Measurements from ENCODE around the gene TEX14.

TEX14 gene

DNA sequence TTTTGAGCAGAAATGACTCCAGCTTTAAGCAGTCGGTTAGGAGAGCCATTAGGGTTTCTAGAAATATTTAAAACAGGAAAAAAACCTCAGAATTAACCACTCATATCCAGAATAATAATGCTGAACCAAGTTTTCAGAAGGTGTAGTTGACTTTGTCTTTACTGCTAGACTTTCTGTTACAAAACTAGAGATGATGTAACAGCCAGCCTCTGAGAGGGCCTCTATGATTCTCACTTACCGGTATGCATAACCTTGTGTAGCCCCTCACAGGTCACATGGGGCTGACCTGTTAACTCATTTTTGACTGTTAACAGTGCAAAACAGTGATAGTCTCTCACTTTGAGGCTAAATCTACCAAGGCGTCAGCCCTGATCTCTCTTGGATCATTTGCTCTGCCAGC lies 74.3 kb downstream of the TEX14 start:
- H3K4me3 Mint-ChIP-seq = no peak overlapping the region
- CTCF ChIA-PET = no interaction called here
- peaks cover 21% of the 10 kb centered on the region for H3K4me1 Mint-ChIP-seq
- DNase-seq = no peak
- H3K27ac Mint-ChIP-seq = no peak overlapping the region
- H3K9me3 Mint-ChIP-seq = no peaks in the 10 kb centered on the region
- H3K27me3 Mint-ChIP-seq = peaks cover 13% of the 10 kb centered on the region
- H3K36me3 Mint-ChIP-seq = no peaks in the 10 kb centered on the region

DNA sequence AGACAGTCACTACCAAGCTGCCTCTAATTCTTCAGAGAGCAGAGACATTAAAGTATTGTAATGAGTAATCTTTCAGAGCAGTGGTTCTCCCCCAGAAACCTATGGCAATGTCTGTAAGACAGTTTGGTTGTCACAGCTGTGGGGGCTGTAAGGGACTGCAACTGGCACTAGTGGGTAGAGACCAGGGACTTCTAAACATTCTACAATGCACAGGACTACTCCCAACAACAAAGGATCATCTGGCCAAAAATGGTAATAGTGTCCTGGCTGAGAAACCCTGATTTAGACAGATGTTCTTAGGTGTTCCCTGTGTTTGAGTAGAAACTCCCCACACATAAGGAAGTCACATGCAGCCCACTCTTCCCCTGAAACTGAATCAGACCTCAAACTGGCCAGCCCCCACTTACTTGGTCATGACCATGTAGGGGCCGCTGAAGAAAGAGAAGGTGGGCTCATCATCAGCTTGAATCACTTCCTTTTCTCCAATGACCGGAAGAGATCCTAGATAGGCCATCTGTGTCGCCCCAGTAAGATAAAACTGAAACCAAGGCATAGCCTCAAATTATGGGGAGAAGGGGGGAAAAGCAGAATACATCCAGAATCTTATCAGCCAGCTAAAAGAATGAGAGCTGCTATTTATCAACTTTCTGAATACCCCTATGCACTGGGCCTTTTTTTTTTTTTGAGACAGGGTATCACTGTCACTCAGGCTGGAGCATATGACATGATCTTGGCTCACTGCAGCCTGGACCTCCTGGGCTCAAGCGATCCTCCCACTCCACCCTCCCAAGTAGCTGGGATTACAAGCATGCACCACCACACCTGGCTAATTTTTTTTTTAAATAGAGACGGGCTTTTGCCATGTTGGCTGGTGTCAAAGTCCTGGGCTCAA lies 75.8 kb downstream of the TEX14 start:
- no peak for DNase-seq

DNA sequence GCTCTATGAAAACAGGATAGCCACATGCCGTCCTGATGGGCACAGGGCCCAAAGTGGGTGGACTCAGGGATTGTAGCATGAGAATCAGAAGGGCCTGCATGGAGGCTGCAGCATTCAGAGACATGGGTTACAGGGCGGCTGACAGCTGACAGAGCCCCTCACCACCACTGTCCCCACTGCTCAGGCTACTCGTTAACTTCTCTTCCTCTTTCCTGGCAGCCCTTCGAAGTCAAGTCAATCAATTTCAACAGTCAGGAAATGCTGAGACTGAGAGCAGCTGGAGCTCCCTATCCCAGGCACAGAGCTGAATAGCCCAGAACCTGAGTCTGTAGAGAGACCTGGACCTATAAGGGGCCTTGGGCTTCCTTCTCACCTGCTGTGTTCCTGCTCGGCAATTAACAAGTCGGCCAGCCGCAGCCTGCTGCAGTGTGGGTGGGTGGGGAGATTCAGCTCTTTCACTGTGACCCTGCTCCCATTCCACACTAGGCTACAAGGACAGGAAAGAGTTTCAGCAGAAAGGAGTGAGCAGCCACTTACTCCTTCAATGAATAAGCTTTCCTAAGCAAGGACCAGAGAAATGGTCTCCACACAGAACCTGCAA lies 76.9 kb downstream of the TEX14 start:
- Mint-ChIP-seq H3K36me3 (no peaks in the 10 kb centered on the region), H3K4me1 (peaks cover 21% of the 10 kb centered on the region), H3K27me3 (peaks cover 10% of the 10 kb centered on the region), H3K27ac (no peak overlapping the region), H3K9me3 (no peaks in the 10 kb centered on the region), H3K4me3 (no peak overlapping the region)
- CTCF ChIA-PET = interaction anchor here (0.6 to 1.0 kb wide), 2 partner anchors 17 to 27 kb away, joined by 3 to 4 read pairs; no protein-coding TSS in a partner anchor
- no peak for DNase-seq

More for the DNA sequence above, 75.8 kb downstream of the TEX14 start:
- H3K36me3 Mint-ChIP-seq = no peaks in the 10 kb centered on the region
- no peaks in the 10 kb centered on the region for H3K9me3 Mint-ChIP-seq
- H3K27ac Mint-ChIP-seq = no peak overlapping the region
- H3K4me1 Mint-ChIP-seq = peaks cover 21% of the 10 kb centered on the region
- CTCF ChIA-PET = no interaction called here
- peaks cover 9% of the 10 kb centered on the region for H3K27me3 Mint-ChIP-seq
- no peak overlapping the region for H3K4me3 Mint-ChIP-seq

DNA sequence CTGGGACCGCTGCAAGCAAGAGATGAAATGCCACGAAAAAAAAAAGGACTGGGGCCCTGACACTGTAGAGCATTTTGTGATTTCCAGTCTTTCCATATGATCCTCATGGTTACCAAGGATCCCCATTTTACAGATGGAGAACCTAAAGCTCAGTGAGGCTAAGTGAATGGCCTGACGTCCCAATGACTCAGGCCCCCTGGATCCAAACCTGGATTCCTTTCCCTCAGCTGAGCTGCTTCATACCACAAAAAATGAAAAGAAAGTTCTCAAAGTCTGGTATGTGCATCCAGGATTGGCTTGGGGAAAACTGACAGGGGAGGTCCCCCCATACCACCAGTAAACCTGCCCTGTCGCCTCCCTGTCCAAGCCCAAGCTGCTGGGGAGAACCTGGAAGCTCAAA lies 80.5 kb downstream of the TEX14 start:
- CTCF ChIA-PET = interaction anchor here (0.9 to 2.0 kb wide), 2 partner anchors 33 to 34 kb away, joined by 3 to 5 read pairs; no protein-coding TSS in a partner anchor
- Mint-ChIP-seq H3K27ac (no peak overlapping the region), H3K4me3 (no peak overlapping the region), H3K36me3 (no peaks in the 10 kb centered on the region), H3K27me3 (peaks cover 6% of the 10 kb centered on the region), H3K9me3 (no peaks in the 10 kb centered on the region), H3K4me1 (peaks cover 21% of the 10 kb centered on the region)
- DNase-seq = no peak

DNA sequence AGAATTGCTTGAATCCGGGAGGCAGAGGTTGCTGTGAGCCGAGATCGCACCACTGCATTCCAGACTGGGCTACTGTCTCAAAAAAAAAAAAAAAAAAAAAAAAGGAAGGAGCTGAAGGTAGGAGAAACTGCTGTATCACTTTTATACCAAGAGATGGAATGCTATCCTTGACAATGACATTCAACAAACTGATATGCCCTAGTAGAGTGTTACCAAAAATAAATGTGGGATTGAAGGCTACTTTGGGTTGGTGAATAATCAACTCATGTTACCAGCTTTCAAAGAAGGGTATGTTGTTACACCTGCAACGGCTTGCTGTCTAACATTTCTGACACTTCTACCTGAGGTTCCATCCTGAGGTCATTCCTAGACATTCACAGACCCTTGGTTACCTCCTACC lies 84.9 kb downstream of the TEX14 start:
- H3K9me3 Mint-ChIP-seq = no peaks in the 10 kb centered on the region
- CTCF ChIA-PET = no interaction called here

DNA sequence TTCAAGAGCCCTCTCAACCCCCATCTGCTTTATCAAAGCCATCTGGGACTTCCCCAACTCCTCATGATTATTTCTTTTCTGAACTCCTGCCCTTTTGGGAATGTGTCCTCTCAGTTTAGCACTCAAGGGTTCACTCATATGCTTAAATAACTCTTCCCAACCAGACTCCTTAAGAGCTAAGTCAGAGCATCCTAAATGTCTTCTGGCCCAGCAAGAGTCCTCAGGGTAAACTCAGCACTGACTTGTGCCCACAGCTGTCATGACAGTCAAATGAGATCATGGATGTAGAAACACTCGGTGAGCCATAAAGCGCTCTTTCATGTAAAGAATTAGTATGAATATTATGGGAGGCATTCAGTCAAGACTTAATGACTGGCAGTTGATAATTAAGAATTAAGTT lies 85.9 kb downstream of the TEX14 start:
- H3K36me3 Mint-ChIP-seq = no peaks in the 10 kb centered on the region
- H3K9me3 Mint-ChIP-seq = no peaks in the 10 kb centered on the region
- CTCF ChIA-PET = interaction anchor here (1.4 to 1.5 kb wide), 2 partner anchors 18 to 20 kb away, joined by 3 to 4 read pairs; no protein-coding TSS in a partner anchor
- DNase-seq = no peak
- no peak overlapping the region for H3K4me3 Mint-ChIP-seq
- no peaks in the 10 kb centered on the region for H3K4me1 Mint-ChIP-seq
- H3K27ac Mint-ChIP-seq = no peak overlapping the region
- peaks cover 6% of the 10 kb centered on the region for H3K27me3 Mint-ChIP-seq

More for the DNA sequence above, 84.9 kb downstream of the TEX14 start:
- H3K27ac Mint-ChIP-seq = no peak overlapping the region
- no peaks in the 10 kb centered on the region for H3K36me3 Mint-ChIP-seq
- no peaks in the 10 kb centered on the region for H3K4me1 Mint-ChIP-seq
- DNase-seq = no peak
- no peak overlapping the region for H3K4me3 Mint-ChIP-seq
- peaks cover 6% of the 10 kb centered on the region for H3K27me3 Mint-ChIP-seq

DNA sequence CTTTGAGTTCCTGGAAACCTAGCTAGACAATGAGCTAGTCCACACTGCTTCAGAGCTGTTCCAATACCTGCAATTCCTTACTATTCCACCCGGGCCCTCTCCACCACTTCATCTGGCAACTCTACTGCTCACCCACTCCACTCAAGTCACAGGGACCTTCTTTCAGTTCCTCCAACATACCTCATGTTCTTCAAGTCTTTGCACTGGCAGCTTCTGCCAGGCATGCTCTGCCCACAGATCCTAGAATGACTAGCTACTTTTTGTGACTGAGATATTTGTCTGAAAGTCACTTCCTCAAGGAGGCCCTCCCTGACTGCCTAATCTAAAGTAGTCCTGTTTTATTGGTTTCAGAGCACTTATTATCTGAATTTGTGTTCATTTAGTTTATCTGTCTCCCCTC lies 86.4 kb downstream of the TEX14 start:
- Mint-ChIP-seq H3K27me3 (peaks cover 6% of the 10 kb centered on the region), H3K36me3 (no peaks in the 10 kb centered on the region), H3K27ac (no peak overlapping the region), H3K9me3 (no peaks in the 10 kb centered on the region), H3K4me3 (no peak overlapping the region), H3K4me1 (no peaks in the 10 kb centered on the region)
- CTCF ChIA-PET = interaction anchor here (1.4 to 1.5 kb wide), 2 partner anchors 17 to 19 kb away, joined by 3 to 4 read pairs; no protein-coding TSS in a partner anchor
- DNase-seq = no peak

DNA sequence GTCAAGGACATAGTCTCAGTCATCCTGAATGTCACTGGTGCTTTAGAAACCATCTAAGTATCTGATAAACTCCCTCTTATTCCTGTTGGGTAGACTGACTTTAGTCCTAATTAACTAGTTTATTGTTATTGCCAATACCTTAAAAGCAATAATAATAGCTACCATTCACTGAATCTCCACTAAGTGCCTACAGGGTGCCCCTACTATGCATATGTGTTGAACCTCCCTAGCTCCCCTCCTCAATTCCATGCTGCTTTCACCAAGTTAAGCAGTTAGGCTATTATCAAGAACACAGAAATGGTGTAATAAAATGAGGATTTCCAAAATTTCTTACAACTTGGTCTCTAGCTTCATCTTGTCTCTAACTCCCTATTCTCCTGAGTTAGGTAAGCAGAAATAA lies 89.9 kb downstream of the TEX14 start:
- H3K9me3 Mint-ChIP-seq = no peaks in the 10 kb centered on the region
- H3K4me1 Mint-ChIP-seq = no peaks in the 10 kb centered on the region
- CTCF ChIA-PET = interaction anchor here (1.3 kb wide), 1 partner anchor 25 kb away, joined by 5 read pairs; no protein-coding TSS in a partner anchor
- H3K27ac Mint-ChIP-seq = no peak overlapping the region
- no peak overlapping the region for H3K4me3 Mint-ChIP-seq
- no peaks in the 10 kb centered on the region for H3K36me3 Mint-ChIP-seq
- DNase-seq = no peak
- peaks cover 4% of the 10 kb centered on the region for H3K27me3 Mint-ChIP-seq

DNA sequence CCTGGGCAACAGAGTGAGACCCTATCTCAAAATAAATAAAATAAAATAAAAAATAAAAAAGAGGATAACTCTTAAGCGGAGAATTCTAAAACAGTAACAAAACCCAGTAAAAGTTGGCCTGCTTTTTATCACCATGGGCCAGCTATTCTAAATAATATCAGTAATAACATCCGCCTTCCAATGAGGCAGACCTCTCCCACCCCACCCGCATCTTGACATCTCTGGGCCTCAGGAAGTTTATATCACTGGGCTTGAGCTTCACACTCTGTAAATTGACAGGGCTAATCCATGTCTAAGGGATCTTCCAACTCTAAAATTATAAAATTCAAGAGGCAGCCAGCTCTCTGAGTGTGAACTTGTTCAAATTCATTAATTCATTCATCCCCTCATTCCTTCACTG lies 94.5 kb downstream of the TEX14 start:
- H3K9me3 Mint-ChIP-seq = no peaks in the 10 kb centered on the region
- peaks cover 4% of the 10 kb centered on the region for H3K27me3 Mint-ChIP-seq

DNA sequence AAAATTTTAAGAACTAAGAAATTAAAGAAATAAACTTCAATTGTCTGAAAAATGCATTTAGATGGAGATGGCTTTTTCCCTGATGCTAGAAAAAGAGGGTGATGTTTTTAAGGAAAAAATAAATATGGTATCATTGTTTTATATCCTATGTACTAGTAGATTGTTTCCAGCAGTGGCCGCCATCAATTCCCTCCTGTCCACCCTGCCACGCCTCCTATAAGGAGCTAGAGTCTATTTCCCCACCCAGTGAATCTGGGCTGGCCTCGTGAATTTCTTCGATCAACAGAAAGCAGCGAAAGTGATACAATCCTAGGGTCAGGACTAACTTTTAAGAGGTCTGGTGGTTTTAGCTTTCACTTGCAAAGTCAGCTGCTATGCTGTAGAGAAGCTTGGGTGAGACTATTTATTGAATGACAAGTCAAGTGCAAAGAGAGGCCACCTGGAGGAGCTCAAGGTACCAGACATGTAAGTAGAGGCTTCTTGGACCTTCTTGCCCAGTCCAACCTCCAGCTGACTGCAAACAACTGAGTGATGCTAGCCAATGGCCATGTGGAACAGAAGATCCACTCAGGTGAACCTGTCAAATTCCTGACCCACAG lies 96.6 kb downstream of the TEX14 start:
- Mint-ChIP-seq H3K36me3 (no peaks in the 10 kb centered on the region), H3K9me3 (no peaks in the 10 kb centered on the region), H3K4me3 (no peak overlapping the region), H3K27ac (no peak overlapping the region), H3K27me3 (peaks cover 4% of the 10 kb centered on the region), H3K4me1 (no peaks in the 10 kb centered on the region)
- no peak for DNase-seq
- CTCF ChIA-PET = no interaction called here

More for the DNA sequence above, 94.5 kb downstream of the TEX14 start:
- no peak overlapping the region for H3K4me3 Mint-ChIP-seq
- CTCF ChIA-PET = interaction anchor here (0.8 kb wide), 2 partner anchors 10 to 409 kb away, joined by 3 to 5 read pairs; no protein-coding TSS in a partner anchor
- no peak for DNase-seq
- H3K27ac Mint-ChIP-seq = no peak overlapping the region
- no peaks in the 10 kb centered on the region for H3K36me3 Mint-ChIP-seq
- no peaks in the 10 kb centered on the region for H3K4me1 Mint-ChIP-seq

DNA sequence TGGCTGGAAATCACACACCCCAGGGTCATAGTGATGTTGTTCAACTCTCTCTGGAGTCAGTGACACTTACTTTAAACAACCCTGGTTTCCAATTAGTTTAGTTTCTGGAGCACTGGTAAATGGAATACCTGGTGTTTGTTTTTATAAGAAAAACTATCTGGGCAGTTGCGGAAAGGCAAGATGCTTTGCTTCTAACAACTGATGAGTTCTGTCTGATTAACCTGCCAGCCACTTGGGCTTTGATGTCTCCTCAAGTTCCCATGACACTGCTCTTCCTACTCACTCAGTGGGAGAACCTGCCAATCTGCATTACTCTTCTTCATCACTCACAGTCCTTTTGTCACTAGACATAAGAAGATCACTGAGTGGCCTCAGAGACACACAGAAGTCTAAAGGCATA lies 98.7 kb downstream of the TEX14 start:
- Mint-ChIP-seq H3K27ac (no peak overlapping the region), H3K36me3 (no peaks in the 10 kb centered on the region), H3K4me3 (no peak overlapping the region), H3K9me3 (no peaks in the 10 kb centered on the region), H3K4me1 (no peaks in the 10 kb centered on the region), H3K27me3 (peaks cover 4% of the 10 kb centered on the region)
- no peak for DNase-seq
- CTCF ChIA-PET = no interaction called here

DNA sequence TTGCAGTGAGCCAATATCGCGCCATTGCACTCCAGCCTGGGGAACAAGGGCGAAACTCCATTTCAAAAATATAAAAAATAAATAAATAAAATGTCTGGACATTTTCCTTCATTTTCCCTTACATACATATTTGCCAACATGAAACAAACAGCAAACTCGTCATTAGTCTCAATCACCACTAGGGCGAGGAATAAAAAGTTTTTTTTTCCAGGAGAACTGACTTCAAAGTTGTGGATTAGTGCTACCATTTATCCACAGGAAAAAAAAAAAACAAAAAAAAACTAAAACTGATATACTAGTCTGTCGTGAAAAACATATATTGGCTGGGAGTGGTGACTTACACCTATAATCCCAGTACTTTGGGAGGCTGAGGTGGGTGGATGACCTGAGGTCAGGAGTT lies 100.4 kb downstream of the TEX14 start:
- CTCF ChIA-PET = no interaction called here
- H3K4me3 Mint-ChIP-seq = no peak overlapping the region
- H3K36me3 Mint-ChIP-seq = no peaks in the 10 kb centered on the region
- no peak for DNase-seq
- no peak overlapping the region for H3K27ac Mint-ChIP-seq
- peaks cover 10% of the 10 kb centered on the region for H3K27me3 Mint-ChIP-seq
- H3K9me3 Mint-ChIP-seq = no peaks in the 10 kb centered on the region
- peaks cover 4% of the 10 kb centered on the region for H3K4me1 Mint-ChIP-seq

DNA sequence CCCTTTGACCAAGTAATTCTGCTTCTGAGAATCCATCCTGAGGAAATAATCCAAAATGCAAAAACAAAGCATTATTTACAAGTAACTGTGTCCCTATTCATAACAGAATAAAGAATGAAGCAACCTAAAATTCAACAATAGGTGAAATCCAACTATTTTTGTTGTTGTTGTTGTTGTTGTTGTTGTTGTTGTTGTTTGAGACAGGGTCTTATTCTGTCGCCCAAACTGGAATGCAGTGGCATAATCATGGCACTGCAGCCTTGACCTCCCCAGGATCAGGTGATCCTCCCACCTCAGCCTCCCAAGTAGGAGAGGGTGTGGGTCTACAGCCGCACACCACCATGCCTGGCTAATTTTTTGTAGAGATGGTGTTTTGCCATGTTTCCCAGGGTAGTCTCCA lies 101.5 kb downstream of the TEX14 start:
- H3K36me3 Mint-ChIP-seq = no peaks in the 10 kb centered on the region
- DNase-seq = no peak
- no peak overlapping the region for H3K4me3 Mint-ChIP-seq
- CTCF ChIA-PET = no interaction called here
- no peak overlapping the region for H3K27ac Mint-ChIP-seq
- H3K4me1 Mint-ChIP-seq = peaks cover 4% of the 10 kb centered on the region
- H3K27me3 Mint-ChIP-seq = peaks cover 10% of the 10 kb centered on the region
- no peaks in the 10 kb centered on the region for H3K9me3 Mint-ChIP-seq

DNA sequence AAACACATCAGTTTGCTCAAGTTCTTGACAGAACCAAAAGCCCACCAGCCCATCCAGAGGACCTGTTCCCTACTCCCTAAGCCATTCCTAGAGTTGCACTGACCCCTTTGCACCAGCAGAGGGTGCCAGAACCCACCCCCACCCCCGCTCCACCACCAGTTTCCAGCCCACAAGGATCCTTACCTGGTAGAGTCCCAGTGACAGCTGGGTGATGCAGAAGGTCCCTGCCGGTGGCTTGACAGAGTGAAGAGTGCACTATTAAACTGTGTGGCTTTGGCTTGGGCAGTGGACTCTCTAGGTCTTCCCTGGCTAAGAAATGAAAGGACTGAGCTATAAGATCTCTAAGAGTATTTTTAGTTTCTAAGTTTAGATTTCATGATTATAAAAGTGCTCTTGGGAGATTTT lies 104.1 kb downstream of the TEX14 start:
- Mint-ChIP-seq H3K9me3 (no peaks in the 10 kb centered on the region), H3K27ac (no peak overlapping the region), H3K36me3 (no peaks in the 10 kb centered on the region), H3K27me3 (peaks cover 10% of the 10 kb centered on the region), H3K4me3 (no peak overlapping the region), H3K4me1 (peaks cover 4% of the 10 kb centered on the region)
- peak; percentile 70 for DNase-seq
- CTCF ChIA-PET = interaction anchor here (0.6 to 2.7 kb wide), 16 partner anchors 9 to 558 kb away, joined by 3 to 15 read pairs (median 4); no protein-coding TSS in a partner anchor

Data from activated naive CD4-positive, alpha-beta T cell treated with anti-CD3 and anti-CD28 coated beads, Interleukin-2, amount 10 ng/mL, durations not matched to agents 7 days and 5 days (primary cell).